HG03159 (cell line): ENCODE measurements around the gene DUSP6.

Experiments used
- ATAC-seq: cut with Tn5 transposase; IDR thresholded peaks from one replicate; pipeline ENCODE4 v1.9.1; 2021; ENCODE audit warnings: mild to moderate bottlenecking, moderate library complexity; ENCODE audit not compliant: unreplicated experiment

DUSP6 gene

DNA sequence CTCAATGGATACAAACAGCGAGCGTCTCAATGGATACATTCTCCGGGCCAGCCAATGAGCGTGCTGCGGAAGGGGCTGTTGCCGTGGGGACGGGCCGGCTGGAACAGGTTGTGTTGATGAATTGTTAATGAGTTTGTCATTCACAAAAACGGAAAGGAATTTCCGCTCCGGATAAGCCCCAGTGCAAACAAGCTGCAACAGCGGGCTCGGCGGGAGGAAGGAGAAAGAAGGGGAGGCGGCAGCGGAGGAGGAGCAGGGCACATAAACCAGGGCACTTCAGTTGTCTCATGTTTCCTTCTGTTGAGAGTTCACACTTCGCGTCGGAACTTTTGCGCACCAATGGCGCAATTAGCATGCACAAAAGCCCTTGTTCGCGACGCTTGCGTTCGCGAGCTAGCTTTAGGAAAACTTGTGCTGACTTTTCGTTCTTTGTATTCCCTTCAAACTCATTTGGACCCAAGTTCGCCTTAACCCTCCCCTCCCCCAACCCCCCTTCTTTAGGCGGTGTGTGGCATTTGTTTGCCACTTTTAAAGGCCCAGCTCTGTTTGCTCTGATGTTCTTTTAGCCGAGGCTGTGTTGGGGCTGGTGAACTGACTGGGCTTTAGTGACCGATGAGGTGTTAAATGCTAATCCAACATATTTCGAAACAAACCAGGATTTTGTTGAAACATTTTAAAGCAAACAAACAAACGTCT is at the start of gene DUSP6:
DUSP6 (minus strand) TSS at position 10 of the 696 bp plus-strand sequence. CDS start 462 bp downstream, outside the sequence.
- no peak for ATAC-seq

- no peak for ATAC-seq
These were observed 49.2 kb upstream of the DUSP6 start for GRCh38 chr12:89401433-89402058.

DNA sequence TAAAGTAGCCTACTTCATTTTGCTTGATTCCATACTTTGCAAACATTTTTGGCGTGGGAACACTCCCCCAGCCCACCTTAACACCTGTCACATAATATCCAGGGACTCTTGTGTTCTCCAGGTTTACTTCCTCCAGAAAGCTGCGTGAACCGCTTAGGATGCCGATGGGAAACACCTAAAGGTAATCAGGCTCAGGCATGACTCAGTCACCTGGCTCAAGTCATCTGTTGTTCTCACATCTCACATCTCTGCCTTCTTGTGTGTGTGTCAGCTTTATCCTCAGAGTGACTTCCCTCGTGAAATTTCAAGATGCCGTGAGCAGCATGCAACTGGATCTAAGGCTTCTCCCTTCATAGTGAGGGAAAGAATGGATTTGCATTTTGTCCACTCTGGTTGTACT is 48.1 kb upstream of the DUSP6 start:
- no peak for ATAC-seq

DNA sequence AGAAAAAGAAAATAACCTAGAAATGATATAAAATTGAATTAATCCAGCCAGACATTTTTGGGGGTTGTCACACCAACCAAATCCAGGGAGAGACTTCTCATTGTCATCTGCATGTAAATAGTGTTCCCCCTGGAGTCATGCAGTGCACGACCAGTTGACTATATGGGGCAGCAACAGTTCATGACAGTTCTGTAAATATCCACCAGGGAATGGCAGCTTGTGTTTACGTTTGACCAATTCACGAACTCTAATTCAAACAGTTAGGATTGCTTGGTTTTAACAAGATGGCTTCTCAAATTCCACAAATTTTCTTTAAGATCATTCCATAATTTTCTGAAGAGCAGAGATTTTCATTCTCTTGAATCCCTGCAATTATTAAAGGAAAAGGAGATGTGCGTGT is 43.4 kb upstream of the DUSP6 start:
- no peak for ATAC-seq

- no peak for ATAC-seq
These were observed 41.3 kb upstream of the DUSP6 start for GRCh38 chr12:89393551-89394121.

- no peak for ATAC-seq
These were observed 40.1 kb upstream of the DUSP6 start for GRCh38 chr12:89392391-89392790.

DNA sequence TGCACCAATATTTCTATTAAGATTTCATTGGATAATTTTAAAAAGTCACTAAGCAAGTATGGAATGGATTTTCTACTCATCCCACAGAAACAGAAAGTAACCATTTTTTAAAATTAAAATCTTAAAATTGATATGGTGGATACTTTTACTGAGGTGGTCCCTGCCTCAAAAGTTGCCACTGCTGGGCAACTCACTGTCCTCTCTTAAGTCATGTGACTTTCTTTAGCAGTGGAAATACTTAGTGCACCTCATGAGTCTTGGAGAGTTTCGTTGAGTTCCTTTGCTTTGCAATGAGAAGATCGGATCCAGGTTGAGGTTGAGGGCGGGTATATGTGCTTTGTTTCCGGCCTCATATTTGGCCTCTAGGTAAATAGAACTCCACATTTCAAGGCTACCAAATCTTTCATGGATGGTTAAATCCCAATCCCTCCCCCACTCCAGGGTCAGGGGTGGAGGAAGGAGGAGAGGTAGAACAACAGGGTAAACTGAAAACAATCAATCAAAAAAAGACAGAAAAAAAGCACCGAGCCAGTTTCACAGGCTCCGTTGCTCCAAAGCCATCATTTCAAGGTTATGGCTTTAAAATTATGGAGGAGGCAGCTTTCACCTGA is 39.5 kb upstream of the DUSP6 start:
- no peak for ATAC-seq

- no peak for ATAC-seq
These were observed 38.7 kb upstream of the DUSP6 start for GRCh38 chr12:89390802-89391673.

- ATAC-seq = peak; percentile 82
These were observed 37.7 kb upstream of the DUSP6 start for GRCh38 chr12:89389755-89390661.

DNA sequence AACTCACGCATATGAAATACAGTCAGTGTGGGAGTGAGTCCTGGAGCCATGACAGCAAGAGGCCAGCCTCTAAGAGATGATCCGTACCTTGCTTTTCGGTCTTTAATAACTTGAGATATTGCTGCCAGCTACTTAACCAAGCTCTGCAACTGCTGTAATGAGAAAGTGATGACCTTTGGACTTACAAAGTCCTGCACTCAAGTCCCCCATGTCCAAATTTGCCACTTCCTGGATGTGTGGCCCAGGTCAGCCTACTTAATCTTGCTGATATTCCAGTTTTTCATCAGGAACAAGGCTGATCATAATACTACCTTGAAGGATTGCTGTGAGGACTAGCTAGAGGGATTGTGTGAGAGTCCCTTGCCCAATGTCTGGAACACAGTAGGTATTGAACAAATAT is 33.8 kb upstream of the DUSP6 start:
- no peak for ATAC-seq

GRCh38 chr12:89384807-89385206 is 32.5 kb upstream of the DUSP6 start:
- no peak for ATAC-seq

DNA sequence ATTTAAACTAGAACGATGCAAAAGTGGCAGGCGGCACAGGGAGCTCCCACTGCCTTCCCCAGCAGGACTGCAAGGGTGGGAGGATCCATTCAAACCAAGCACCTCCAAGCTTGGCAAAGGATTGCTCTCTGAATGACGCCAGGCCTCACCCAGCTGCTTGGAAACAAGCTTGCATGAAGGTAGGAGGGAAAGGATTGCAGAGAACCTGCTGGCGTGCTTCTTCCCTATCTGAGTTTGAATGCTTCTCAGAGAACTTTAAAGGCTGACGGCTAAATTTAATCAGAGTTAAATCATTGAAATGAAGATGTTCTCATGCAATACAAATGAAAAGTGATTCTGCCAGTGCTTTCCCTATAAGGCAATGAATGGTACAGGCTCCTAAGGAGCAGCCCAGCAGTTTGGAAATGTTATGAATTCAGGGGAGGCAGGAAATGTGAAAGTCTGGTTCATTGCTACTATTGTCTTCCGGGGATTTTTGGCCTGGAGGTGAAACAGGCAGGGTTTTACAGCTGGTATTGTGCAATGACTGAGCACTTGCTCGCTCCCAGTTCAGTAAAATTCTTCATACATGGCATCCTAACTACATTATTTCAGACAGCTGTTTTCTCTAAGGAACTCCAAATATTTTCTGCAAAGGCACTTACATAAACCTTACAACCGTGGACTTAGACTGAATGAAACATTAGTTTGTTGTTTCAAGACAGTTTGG is 31.9 kb upstream of the DUSP6 start:
- no peak for ATAC-seq

GRCh38 chr12:89383235-89384049 is 31.1 kb upstream of the DUSP6 start:
- ATAC-seq = no peak

DNA sequence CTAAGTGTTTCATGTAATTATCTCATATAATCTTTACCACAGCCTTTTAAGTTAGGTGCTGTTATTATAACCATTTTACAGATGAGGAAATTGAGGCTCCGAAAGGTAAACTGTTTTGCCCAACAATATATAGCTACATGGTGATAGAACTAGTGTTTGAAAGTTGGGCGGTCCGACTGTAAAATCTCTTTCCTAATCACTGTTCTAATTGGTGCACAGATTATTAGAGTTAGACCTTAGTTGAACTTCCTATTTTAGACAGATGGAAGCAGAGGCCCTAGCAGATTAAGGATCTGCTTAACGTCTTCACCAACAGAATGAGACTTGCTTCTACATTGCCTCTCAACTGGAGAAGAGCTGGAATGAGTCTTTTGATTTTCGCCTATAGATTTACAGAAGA is 30.0 kb upstream of the DUSP6 start:
- no peak for ATAC-seq

GRCh38 chr12:89379839-89380467 is 27.7 kb upstream of the DUSP6 start:
- no peak for ATAC-seq

DNA sequence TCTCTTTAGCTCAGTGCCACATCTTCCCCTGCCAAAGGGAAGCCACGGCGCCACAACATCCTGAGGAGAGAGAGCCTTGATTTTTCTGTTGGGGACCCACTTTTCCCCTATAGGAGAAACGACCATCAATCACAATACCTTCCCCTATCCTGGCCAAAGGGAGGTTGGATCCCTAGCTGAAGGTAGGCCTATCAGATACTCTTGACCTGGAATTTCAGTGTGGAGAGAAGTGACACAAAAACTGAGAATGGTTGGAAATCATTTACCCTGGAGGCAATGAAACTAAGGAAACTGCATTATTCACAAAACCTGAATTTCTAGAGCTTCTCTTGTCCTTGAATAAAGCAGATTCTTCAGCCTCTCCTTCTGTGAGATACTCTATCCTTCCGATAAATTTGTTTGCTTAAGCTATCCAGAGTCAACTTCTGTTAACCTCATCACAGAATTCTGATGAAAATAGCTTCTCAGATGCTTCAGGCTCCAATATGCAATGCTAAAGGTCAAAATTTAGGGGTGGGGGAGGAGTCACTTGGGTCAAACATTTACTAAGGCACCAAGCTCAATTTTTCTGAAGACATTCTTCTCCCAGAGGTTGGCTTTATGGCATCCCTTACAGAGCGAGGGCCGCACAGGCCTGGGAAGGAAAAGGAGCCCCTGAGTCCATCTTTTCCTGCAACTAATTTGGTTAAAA is 27.0 kb upstream of the DUSP6 start:
- ATAC-seq = no peak

DNA sequence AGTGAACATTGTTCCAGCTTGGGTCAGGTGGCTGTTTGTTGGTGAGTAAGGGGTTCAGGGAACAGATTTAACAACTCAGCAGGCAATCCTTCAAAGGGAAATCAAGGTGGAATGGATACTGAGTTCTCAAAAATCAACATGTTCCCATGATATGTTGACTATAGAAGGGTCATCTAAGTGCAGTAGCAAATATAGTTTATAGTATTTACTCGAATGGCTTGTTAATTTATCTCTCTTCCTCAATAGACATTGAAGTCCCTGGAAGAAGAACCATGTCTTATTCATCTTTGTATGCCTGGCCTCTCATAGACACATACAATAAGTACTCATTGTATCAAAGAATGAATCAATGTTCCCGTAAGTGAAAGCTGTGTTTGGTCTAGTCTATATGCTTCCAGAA is 24.5 kb upstream of the DUSP6 start:
- no peak for ATAC-seq

DNA sequence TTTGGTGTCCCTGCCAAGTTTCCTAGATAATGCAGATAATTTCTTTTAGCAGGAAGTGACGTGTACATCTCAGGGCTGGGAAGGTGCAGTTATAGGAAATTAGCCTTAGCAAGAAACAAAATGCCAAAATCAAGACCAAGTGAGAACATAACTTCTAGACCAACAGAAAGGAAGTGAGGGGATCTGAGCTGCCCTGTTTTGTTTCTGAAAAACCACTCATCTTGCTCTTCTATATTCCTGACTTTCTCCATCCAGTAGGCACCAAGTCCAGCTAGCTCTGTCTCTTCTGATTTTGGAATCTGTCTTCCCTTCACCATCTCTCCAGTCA is 23.9 kb upstream of the DUSP6 start:
- ATAC-seq = no peak
